Activated CD4-positive, alpha-beta T cell treated with anti-CD3 and anti-CD28 coated beads, Interleukin-2, amount 50 U/mL, for 16 hours (primary cell): ENCODE data around the gene MAP3K14.
"Not testable (repeated sequence)": the region's sequence is repeated elsewhere in the genome, so short reads cannot be mapped to it uniquely, and the experiment has no call there.

Experiments used
- DNase-seq: peaks from one replicate; pipeline ENCODE4 v3.0.0-alpha.2; 2020

Gene MAP3K14

DNA sequence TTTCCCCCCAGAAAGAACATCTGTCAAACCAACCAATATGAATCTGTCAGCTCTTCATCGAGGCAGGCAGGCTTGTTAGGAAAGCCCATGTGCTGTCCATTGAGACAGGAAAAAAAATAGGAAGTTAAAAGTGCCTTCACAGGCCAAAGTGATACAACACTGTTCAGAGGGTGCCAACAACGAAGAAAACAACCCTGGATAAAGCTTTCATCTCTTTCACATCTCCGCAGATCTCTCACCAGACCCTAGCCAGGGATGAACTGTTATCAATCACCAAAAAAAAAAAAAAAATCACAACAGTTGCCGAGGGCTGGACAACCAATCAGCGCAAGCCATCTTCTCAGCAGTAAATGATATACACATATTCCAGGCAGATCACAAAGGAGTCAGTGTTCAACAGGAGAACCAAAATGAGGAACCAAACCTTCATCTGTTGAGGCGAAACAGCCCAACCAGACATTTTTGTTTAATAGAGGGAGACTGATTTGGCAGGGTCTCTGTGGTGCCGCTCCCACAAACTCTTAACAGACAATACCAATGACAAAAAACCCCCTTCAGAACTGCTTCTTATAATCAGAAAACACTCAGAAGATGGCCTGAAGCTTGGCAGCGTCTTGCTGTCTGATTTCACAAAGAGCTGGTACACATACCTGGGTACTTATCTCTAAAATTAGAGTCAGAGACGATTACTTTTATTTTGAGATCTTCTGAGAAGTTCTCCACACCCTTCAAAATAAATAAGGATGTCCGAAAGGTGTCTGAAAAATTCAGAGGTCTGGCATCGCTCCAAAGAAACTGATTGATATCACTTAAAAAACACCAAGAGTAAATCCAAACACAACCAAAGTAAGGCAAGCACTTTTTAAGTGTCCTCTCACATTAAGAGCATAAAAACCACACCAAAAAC, 1.8 kb downstream of the MAP3K14 start:
- peak; percentile 64 for DNase-seq

DNA sequence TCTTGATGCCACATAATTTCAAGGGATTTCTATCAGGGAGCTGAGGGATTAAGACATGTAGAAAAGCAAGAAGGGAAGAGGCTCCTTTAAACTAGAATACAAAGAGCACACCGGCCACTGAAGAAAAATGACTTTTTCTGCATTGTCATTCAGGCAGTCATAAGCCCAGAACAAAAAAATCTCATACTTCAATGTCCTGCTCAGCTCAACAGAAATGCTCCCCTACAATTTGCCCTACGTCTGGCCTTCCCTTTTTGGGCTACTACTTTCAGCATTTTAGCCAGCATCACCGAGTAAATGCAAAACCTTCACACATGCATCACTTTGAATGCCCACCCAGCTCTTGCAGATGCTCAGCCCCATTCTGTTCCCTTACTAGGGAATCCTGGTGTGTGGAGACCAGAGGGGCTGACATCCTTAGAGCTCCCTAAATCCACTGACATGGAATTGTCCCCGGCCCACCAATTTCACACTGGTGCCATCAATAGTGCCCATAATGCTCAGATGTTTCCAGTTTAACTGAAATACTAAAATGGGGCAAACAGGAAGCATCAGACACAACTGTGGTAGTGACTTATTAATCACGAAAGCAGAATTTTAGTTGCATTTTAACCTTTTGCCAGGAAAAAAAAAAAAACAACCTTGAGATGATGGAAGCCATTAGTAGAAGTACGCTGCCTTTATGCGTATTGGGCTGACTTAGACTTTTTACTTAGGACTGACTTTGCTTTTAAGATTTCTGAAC, 2.7 kb downstream of the MAP3K14 start:
- DNase-seq: peak; percentile 80

DNA sequence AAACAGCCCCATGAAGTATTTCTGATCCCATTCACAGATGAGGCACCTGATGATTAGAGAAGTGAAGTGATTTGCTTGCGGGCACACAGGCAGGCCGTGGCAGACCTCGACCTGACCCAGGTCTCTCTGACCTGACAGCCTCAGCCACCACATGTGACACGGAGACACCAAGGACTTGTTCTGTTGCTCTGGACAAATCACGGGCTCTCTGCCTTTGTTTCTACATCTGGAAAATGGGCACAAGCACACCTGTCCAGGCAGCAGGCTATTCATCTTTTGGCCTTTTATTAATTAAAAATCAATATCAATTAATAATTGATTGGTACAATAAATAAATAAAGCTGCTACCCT, 3.4 kb downstream of the MAP3K14 start:
- DNase-seq: no peak

DNA sequence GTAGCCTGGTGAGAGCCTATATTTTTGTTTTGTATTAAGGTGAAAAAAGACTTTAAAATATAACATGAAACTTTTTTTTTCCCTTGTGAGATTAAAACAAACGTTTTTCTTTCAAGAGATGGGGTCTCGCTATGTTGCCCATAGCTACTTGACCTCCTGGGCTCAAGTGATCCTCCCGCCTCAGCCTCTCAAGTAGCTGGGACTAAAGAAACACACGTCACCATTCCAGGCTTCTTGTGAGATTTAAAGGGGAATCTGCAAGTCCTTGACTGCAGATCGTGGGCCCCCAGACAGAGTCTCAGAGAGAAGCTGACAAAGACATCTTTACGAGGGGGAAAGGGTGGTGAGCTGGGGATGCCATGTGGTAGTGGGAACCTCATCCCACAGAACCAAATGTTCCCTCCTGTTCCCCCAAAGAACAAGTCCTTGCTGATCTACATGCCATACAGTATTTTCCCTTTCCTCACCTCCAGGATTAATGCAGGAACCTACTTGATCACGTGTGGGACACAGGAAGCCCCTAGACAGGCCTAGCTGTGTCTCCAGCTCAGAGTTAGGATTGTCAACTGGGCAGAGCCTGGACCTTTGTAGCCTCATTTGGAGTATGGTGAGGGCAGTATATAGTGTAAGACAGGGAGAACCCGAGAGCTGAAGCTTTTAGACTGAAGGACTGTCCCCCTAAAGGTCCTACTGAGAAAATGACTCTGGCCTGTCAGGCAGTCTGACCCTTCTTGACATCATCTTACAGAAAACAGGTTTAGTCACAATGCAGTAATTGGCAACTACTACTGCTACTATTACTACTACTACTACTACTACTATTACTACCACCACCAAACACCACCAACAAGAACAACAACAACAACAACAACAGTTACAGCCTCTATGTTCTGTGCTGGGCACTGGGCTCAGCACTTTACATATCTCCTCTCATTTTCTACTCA, 4.1 kb downstream of the MAP3K14 start:
- DNase-seq: no peak

DNA sequence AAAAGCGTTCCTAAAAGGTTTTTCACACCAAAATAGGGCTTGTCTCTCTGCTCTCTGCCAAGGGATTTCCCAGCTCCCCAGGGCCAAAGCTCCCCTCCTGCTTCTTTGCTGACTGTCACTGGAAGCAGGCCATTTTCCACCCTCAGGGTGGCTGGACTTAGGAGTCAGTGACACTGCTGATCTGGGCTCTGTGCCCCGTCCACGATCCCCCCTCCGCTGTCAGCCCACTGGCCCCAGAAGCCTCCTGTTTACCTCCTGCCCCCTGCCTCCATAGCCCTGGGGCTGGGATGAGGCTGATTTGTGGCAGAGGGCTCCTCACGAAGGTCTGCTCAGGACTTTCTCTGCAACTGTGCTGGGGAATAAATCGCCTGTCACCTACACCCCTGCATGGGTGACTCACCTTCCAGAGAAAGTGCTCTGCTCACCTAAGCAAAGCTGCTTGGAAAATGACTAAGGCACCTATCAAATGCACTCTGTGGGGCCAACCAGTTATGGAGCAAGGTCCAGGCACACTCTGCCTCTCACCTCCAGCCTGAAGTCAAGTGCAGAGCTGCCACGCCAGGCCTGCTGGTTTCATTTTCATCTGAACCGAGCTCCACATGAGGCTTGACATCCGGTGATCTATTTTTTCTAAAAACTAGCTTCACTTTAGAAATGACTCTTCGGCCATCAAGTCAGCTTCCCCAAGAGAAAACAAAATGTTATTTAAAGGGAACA, 4.9 kb downstream of the MAP3K14 start:
- DNase-seq: peak; percentile 96

DNA sequence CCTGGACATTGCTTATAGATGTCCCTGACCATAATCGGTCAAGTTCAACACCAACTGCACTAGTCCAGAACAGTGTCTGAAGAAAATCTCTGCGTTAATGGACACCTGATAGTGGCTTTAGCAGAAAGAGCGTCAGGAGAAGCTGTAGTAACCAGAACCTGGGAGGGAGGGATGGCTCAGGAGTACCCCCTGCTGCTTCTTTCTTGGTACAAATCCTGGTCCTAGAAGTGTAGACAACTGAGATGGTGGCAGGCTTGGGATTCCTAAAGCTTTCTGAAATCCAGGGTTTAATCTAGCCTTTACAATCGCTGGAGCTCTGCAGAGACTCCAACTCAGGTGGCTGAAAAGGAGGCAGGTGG, 5.4 kb downstream of the MAP3K14 start:
- DNase-seq: no peak

DNA sequence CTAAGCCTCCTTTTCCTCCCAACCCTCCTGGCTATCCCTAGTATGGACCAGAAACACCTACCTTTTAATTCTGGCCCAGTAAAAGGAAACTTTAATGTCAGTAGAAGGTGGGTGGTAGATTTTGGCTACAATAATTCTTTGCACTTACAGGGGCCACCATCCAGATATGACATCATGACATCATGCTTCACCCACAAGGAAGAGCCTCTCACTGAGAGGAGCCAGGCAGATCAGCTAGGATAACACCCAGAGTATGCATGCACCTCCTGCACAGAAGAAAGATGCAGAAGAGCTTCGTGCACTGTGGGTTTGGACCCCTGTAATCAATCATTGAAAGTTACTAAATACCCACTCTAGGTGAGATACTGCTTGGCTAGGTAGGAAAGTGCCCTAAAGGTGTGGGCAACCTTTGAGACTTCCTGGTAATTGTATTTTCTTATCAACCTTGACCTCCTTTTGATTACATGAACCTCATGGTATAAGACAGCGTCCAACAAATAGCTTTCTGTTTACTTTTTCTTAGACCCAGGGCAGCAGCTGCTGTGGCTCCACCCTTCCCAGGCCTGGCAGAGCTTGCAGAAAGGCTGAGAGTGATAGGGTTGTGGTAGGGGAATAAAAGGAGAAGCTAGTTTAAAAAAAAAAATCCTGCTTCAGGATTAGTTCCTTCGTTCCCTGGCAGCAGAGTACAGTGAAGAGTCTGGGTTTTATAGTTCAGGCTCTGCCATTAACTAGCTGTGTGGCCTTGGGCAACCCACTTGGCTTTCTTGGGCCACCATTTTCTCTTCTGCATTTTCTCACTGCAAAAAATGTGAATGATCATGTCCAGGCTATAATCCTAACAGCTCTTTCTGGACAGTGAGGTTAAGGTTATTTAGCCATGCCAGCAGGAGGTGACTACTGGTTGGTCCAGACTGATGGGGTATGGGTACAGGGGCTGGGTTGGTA, 6.2 kb downstream of the MAP3K14 start:
- no peak for DNase-seq

DNA sequence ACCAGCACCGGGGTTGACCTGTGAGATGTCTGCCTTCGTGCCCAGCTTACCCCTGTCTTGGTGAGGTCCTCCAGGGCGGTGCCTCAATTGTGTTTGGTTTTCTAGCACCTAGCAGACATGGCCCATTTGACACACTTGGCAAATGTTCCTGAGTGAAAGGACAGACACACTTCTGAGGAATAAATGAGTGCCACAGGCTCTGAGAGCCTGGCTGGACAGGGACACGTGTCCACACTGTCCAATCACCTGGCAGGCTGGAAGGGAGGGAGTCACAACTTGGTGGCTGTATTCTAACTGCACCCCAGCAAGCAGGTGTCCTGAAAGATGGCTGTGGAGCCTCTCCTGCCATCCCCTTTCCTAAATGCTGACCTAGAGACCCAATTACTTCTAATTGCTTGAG, 7.4 kb downstream of the MAP3K14 start:
- DNase-seq: no peak

DNA sequence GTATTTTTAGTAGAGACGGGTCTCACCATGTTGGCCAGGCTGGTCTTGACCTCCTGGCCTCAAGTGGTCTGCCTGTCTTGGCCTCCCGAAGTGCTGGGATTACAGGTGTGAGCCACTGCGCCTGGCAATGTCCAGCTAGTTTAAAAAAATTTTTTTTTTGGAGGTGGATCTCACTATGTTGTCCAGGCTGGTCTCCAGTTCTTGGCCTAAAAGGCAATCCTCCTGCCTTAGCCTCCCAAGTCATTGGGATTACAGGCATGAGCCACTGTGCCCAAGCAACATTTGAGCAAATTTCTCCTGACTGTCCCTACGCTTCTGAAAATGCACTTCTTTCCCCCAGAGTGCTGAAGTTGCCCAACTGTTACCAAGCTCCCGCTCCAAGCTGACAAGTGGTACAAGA, 8.0 kb downstream of the MAP3K14 start:
- DNase-seq: no peak

DNA sequence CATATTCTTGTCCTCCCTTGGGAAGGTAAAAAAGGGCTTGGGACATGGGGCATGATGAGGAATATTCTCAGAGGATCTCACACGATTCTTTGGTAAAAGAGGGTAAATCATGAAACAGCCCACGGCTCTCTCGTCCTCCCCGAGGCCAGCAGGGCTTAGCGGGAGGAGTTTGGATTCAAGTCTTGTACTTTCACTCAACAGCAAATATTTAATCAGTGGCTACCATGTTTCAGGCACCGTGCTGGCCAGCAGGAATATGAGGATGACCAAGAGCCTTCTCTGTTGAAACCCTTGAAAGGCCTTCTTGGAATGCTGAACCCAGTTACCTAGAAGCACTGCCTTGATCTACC, 8.8 kb downstream of the MAP3K14 start:
- DNase-seq: no peak

DNA sequence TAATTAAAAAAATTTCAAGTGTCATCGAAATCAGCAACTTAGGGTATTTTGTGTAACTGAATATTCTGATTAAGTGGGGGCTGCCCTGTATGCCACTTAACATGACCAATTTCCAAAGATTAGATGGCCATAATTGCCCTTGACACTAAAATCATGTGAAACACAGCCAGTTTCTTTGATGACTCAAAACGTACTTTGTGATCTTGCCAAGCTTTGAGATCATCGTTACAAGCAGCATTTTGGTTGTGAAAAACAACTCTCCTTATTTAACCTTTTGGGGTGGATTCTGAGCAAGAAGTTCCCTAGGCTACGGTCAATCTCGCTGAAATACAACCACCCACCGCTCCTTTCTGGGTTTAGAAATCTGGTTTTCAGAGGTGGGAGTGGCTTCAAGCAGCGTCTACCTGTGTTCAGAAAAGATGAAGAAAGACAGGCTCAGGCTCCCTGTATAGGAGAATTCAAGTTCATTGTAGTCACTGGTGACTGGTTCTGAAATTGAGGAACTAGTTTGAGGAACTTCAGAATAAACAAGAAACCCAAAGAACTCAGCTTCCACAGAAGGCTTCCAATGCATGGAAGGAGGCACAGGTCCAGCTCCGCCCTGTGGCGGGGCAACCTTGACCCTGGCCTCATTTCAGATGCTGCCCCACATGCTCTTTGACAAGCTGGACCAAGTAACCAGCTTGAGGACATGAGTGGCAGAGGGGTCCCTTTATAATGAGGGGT, 9.4 kb downstream of the MAP3K14 start:
- peak; percentile 92 for DNase-seq

DNA sequence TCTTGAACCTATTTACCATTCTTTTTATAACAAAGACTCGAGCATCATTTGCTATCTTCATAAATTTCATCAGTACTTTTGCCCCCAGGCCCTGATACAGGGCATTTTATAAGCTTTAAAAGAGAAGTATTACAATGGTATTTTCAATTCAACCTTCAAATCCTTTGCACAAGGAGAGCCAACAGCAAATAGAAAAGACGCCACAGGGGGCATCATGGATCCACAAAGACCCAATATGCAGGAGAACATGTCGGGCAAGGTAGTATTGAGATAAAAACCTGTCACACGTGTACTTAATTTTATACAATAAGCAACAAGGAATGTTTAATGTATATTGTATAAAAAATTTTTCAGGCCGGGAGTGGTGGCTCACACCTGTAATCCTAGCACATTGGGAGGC, 10.2 kb downstream of the MAP3K14 start:
- DNase-seq: no peak

DNA sequence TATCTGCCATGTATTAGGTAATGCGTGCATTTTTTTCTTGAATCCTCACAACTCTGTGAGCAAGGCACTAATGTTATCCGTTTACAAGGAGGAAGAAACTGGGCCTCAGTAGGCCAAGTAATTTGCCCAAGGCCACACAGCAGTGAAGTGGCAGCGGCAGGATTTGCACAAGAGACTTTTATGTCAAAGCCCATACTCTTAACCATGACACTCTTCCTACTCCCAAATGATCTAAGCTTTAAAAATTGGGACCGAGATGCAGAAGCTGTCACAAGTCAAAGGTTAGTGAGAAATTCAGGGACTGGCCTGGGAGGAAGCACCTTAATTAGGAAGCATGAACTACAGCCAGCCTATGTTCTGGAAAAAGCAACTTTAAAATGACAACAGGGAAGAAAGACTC, 10.7 kb downstream of the MAP3K14 start:
- no peak for DNase-seq

DNA sequence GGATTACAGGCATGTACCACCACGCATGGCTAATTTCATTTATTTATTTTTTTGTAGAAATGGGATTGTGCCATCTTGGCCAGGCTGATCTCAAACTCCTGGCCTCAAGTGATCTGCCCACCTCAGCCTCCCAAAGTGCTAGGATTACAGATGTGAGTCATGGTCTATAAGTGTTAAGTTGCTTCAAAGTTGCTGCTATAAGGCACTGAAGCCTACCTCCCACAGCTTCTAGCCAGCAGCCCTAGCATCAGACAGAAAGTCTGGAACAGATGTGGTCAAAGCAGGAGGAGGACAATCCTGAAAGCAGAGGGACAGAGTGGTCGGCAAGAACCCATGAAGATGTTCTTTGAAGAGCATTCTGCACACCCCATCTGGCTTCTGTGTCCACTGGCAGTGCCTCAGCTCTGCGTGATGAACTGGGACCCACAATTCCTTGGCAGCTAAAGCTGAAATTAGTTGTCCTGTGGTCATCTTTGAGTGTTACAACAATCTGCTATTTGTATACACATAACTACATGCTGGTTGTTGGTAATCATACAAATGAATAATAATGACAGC, 11.2 kb downstream of the MAP3K14 start:
- peak; percentile 28 for DNase-seq

DNA sequence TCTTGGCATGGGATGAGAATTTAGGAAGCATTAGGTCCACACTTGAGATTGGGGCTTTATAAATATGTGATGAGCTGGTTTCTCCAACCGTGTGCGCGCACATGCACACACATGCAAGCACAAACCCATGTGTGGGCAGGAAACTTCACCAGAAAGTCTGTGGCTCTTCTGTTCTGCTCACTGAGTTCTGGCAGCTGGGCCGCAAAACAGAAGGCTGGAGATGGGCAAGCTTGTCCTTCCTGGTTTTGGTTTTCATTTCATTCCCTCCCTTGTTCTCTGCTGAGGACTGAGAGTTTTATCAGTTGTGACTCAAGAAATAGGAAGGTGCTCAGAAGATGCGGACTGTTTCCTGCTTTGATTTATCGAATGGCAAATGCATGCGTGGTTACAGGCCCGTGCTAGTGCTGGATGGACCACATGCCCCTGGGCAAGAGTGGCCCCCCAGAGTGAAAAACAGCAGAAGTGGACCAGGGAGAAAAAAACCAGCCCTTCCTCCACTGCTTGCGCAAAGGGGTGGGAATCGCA, 14.1 kb downstream of the MAP3K14 start:
- peak; percentile 57 for DNase-seq

DNA sequence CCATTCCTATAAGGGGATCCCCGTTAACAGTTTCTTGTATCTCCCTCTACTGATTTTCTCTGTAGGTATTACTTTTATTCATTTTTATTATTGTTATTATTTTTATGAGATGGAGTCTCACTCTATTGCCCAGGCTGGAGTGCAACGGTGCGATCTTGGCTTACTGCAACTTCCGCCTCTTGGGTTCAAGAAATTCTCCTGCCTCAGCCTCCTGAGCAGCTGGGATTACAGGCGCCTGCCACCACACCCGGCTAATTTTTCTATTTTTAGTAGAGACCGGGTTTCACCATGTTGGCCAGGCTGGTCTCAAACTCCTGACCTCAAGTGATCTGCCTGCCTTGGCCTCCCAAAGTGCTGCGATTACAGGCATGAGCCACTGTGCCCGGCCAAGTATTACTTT, 14.6 kb downstream of the MAP3K14 start:
- not testable (repeated sequence) for DNase-seq

DNA sequence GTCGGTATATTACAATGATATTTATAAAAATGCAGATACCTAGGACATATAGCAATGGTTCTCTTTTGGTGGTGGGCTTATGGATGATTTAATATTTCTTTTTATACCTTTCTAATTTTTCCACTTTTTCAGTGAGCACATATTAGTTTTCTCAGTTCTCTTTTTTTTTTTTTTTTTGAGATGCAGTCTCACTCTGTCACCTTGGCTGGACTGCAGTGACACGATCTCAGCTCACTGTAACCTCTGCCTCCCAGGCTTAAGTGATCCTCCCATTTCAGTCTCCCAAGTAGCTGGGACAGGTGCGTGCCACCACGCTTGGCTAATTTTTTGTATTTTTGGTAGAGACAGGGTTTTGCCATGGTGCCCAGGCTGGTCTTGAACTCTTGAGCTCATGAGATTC, 15.1 kb downstream of the MAP3K14 start:
- DNase-seq: no peak

DNA sequence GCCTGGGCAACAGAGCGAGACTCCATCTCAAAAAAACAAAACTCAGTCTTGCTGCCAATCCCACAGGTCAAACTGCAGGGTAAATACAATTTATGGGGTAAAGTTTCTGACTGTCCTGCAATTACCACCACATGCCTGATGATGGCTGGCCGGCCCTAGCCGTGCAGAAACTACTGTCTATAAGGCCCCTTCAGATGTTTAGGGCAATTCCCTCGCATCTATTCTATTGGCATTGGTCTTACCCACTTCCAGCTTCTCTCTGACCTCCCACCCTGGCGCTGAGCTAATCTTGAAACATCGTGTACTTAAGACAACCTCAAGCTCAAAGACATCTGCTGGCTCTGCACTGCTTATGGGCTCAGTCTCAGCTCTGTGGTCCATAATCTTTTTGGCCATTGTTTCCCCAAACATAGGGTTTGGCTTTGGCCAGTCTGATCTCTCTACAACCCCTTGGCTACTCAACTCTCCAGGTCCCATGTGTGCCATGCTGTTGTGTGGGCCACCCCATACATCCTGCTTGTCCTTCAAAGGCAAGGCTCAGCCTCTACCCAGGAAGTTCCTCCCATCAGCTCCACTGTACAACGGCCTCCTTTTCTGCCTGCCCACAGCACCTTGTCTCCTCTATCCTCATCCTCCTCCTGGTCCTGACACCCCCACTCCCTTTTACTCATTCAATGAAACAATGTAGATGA, 16.6 kb downstream of the MAP3K14 start:
- DNase-seq: no peak

DNA sequence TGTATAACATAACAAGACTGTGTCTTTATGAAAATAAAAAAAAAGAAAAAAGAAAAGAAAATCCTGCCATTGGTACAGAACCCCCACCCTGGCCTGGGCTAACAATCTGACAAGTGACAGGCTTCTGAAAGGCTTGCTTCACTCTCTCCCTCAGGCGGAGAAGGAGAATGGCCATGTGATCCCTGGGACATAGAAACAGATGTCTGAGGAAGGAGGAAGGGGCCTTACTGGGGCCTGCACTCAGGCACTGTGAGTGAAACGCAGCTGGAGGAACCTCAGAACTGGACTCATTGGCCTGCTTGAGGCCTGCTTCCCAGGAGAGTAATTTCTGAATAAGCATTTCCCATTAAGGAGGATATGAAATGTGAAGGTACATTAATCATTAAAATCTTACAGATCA, 17.5 kb downstream of the MAP3K14 start:
- DNase-seq: no peak
